Measurements from ENCODE around the gene FOXO6.

FOXO6 gene

GRCh38 chr1:41419584-41420295 is 58.5 kb downstream of the FOXO6 start:
- no peaks in the 10 kb centered on the region for H4K20me1 ChIP-seq (ENCODE audit: insufficient read depth, low read length)
- no peak overlapping the region for H2AFZ ChIP-seq (ENCODE audit: low read length)
- no peaks in the 10 kb centered on the region for H3K9me2 ChIP-seq (ENCODE audit: low read depth, low read length)
- H3K4me3 ChIP-seq (ENCODE audit: low read depth, low read length, poor library complexity, severe bottlenecking), result no peak overlapping the region
- TF ChIP-seq EZH2 (IDR thresholded peaks at IDR 0.05; ENCODE audit: borderline replicate concordance, low read length) (no peak), CTCF (IDR thresholded peaks at IDR 0.05; ENCODE audit: low read length) (no peak)
- no peak overlapping the region for H3K4me2 ChIP-seq (ENCODE audit: low read length)
- H3K79me2 ChIP-seq (ENCODE audit: insufficient read depth, low read length), result no peaks in the 10 kb centered on the region
- no peaks in the 10 kb centered on the region for H3K9me3 ChIP-seq (ENCODE audit: low read length)
- H3K36me3 ChIP-seq (ENCODE audit: insufficient read depth, low read length), result no peaks in the 10 kb centered on the region
- H3K4me1 ChIP-seq (ENCODE audit: insufficient read depth, low read length, severe bottlenecking), result no peaks in the 10 kb centered on the region
- no peak overlapping the region for H3K27ac ChIP-seq (ENCODE audit: low read depth, low read length, poor library complexity, severe bottlenecking)
- no peaks in the 10 kb centered on the region for H3K27me3 ChIP-seq (ENCODE audit: insufficient read depth, low read length)
- no peaks in the 10 kb centered on the region for H3F3A ChIP-seq (ENCODE audit: insufficient read depth, low read length)
- no peak overlapping the region for H3K9ac ChIP-seq (ENCODE audit: low read length)

GRCh38 chr1:41420351-41420750 is 59.1 kb downstream of the FOXO6 start:
- no peaks in the 10 kb centered on the region for H3K9me3 ChIP-seq (ENCODE audit: low read length)
- H3K36me3 ChIP-seq (ENCODE audit: insufficient read depth, low read length), result no peaks in the 10 kb centered on the region
- TF ChIP-seq CTCF (IDR thresholded peaks at IDR 0.05; ENCODE audit: low read length) (no peak), EZH2 (IDR thresholded peaks at IDR 0.05; ENCODE audit: borderline replicate concordance, low read length) (no peak)
- no peaks in the 10 kb centered on the region for H3K4me1 ChIP-seq (ENCODE audit: insufficient read depth, low read length, severe bottlenecking)
- H3K9me2 ChIP-seq (ENCODE audit: low read depth, low read length), result no peaks in the 10 kb centered on the region
- H3F3A ChIP-seq (ENCODE audit: insufficient read depth, low read length), result no peaks in the 10 kb centered on the region
- H3K4me3 ChIP-seq (ENCODE audit: low read depth, low read length, poor library complexity, severe bottlenecking), result no peak overlapping the region
- H3K79me2 ChIP-seq (ENCODE audit: insufficient read depth, low read length), result no peaks in the 10 kb centered on the region
- no peaks in the 10 kb centered on the region for H4K20me1 ChIP-seq (ENCODE audit: insufficient read depth, low read length)
- no peak overlapping the region for H3K27ac ChIP-seq (ENCODE audit: low read depth, low read length, poor library complexity, severe bottlenecking)
- no peak overlapping the region for H3K4me2 ChIP-seq (ENCODE audit: low read length)
- no peak overlapping the region for H3K9ac ChIP-seq (ENCODE audit: low read length)
- no peak overlapping the region for H2AFZ ChIP-seq (ENCODE audit: low read length)
- no peaks in the 10 kb centered on the region for H3K27me3 ChIP-seq (ENCODE audit: insufficient read depth, low read length)

GRCh38 chr1:41420860-41421259 is 59.6 kb downstream of the FOXO6 start:
- Histone ChIP-seq H3K4me3 (ENCODE audit: low read depth, low read length, poor library complexity, severe bottlenecking) (no peak overlapping the region), H3K79me2 (ENCODE audit: insufficient read depth, low read length) (no peaks in the 10 kb centered on the region), H3K9me3 (ENCODE audit: low read length) (no peaks in the 10 kb centered on the region), H3K27ac (ENCODE audit: low read depth, low read length, poor library complexity, severe bottlenecking) (no peak overlapping the region), H3F3A (ENCODE audit: insufficient read depth, low read length) (no peaks in the 10 kb centered on the region), H3K27me3 (ENCODE audit: insufficient read depth, low read length) (no peaks in the 10 kb centered on the region), H3K4me1 (ENCODE audit: insufficient read depth, low read length, severe bottlenecking) (no peaks in the 10 kb centered on the region), H3K4me2 (ENCODE audit: low read length) (no peak overlapping the region), H3K36me3 (ENCODE audit: insufficient read depth, low read length) (no peaks in the 10 kb centered on the region), H4K20me1 (ENCODE audit: insufficient read depth, low read length) (no peaks in the 10 kb centered on the region), H3K9ac (ENCODE audit: low read length) (no peak overlapping the region), H2AFZ (ENCODE audit: low read length) (no peak overlapping the region), H3K9me2 (ENCODE audit: low read depth, low read length) (no peaks in the 10 kb centered on the region)
- TF ChIP-seq EZH2 (IDR thresholded peaks at IDR 0.05; ENCODE audit: borderline replicate concordance, low read length), result no peak
- no peak for TF ChIP-seq CTCF (IDR thresholded peaks at IDR 0.05; ENCODE audit: low read length)
